GM12878 (cell line): ENCODE results near the gene TRIM46. TPM values are rescaled to one million over a fixed set of nuclear protein-coding genes. Genes with fewer than 3 reads are reported as not detected.

Source experiments
- ATAC-seq: fragments of 200-7000 bp; cut with Tn5 transposase; 3 replicates; pipeline ENCODE4 v1.9.1; 2020; ENCODE audit warnings: mild to moderate bottlenecking, moderate library complexity
- BruUV-seq: library from RNA; stranded (reverse); fragments of 400-500 nt; replicated peaks from 2 replicates; lab custom pipeline; 2021; lab: Mats Ljungman, UMichigan
- CTCF ChIA-PET: fragments of 300-600 bp; sonication (Branson Sonifier 250); formaldehyde crosslinking; extraction: SDS; loops from one replicate; lab custom pipeline; 2021; ENCODE audit warnings: inconsistent platforms; lab: Yijun Ruan, JAX
- POLR2A ChIA-PET: fragments of 350-600 bp; formaldehyde crosslinking; extraction: SDS; loops from one replicate; lab custom pipeline; 2021; ENCODE audit warnings: inconsistent platforms; lab: Charles Lee
- RAD21 ChIA-PET: fragments of 300-600 bp; sonication (Branson Sonifier 250); formaldehyde crosslinking; loops from one replicate; lab custom pipeline; 2023; ENCODE audit warnings: antibody characterized with exemption; ENCODE audit not compliant: unreplicated experiment; lab: Charles Lee
- SMC1A ChIA-PET: fragments of 300-600 bp; sonication (Branson Sonifier 250); formaldehyde crosslinking; loops from one replicate; lab custom pipeline; 2023; ENCODE audit not compliant: unreplicated experiment, uncharacterized antibody; lab: Charles Lee
- DNase-seq: peaks from one replicate; pipeline ENCODE4 v3.0.0-alpha.2; 2011; ENCODE audit warnings: low read depth, low spot score
- FAIRE-seq: peaks from 3 replicates; lab custom pipeline; 2011; peaks lifted over from hg19 to GRCh38; lab: Jason Lieb, UNC
- H2AFZ ChIP-seq: 2 replicates; pipeline ENCODE4 v1.6.0; 2011; ENCODE audit warnings: low read depth, low read length, control low read depth; ENCODE audit not compliant: control insufficient read depth
- H3K27ac ChIP-seq: 2 replicates; pipeline ENCODE4 v1.5.1; 2011; ENCODE audit warnings: control low read depth; ENCODE audit not compliant: control insufficient read depth, insufficient read depth
- H3K27me3 ChIP-seq, 2 experiments: replicated peaks in 1 of 2; 2 replicates each; pipeline versions ENCODE4 v1.6.0 to v1.6.1; 2011; ENCODE audit warnings: low read length in 1 of 2; ENCODE audit not compliant: control insufficient read depth in 2 of 2, insufficient read depth in 2 of 2
- H3K36me3 ChIP-seq, 2 experiments: 2 replicates each; pipeline ENCODE4 v1.5.1; 2011; ENCODE audit warnings: low read length in 1 of 2; ENCODE audit not compliant: control insufficient read depth in 2 of 2, insufficient read depth in 2 of 2
- H3K4me1 ChIP-seq: 2 replicates; pipeline ENCODE4 v1.6.1; 2011; ENCODE audit warnings: mild to moderate bottlenecking, low read length, moderate library complexity, mixed read lengths; ENCODE audit not compliant: control insufficient read depth, insufficient read depth
- H3K4me2 ChIP-seq: 2 replicates; pipeline ENCODE4 v1.6.0; 2011; ENCODE audit warnings: control low read depth; ENCODE audit not compliant: control insufficient read depth, insufficient read depth
- H3K4me3 ChIP-seq: fragments of 200-600 bp; sonication (generic); 2 replicates; pipeline ENCODE4 v1.5.1; 2016
- H3K79me2 ChIP-seq: 2 replicates; pipeline ENCODE4 v1.6.0; 2011; ENCODE audit warnings: low read length; ENCODE audit not compliant: control insufficient read depth, insufficient read depth
- H3K9ac ChIP-seq: 2 replicates; pipeline ENCODE4 v1.8.0; 2011; ENCODE audit warnings: low read length, control low read depth, mixed read lengths; ENCODE audit not compliant: control insufficient read depth, insufficient read depth
- H3K9me3 ChIP-seq: replicated peaks from 3 replicates; pipeline ENCODE4 v1.5.1; 2011; ENCODE audit warnings: mild to moderate bottlenecking, low read length; ENCODE audit not compliant: control insufficient read depth, insufficient read depth
- H4K20me1 ChIP-seq: 2 replicates; pipeline ENCODE4 v1.6.0; 2011; ENCODE audit not compliant: control insufficient read depth, insufficient read depth
- BCL3 ChIP-seq: IDR thresholded peaks from 2 replicates; pipeline ENCODE4 v1.6.1; 2011; ENCODE audit warnings: borderline replicate concordance, low read depth, mild to moderate bottlenecking, moderate library complexity, low read length; ENCODE audit not compliant: insufficient read depth, poor library complexity, severe bottlenecking
- CHD2 ChIP-seq: IDR thresholded peaks from 2 replicates; pipeline ENCODE4 v1.6.1; 2011; ENCODE audit warnings: low read depth, low read length, improper control_type of control experiment, borderline replicate concordance
- CREM ChIP-seq: IDR thresholded peaks from 2 replicates; pipeline ENCODE4 v1.6.1; 2014; ENCODE audit warnings: antibody characterized with exemption, low read depth
- ETV6 ChIP-seq, 2 experiments: fragments of 450-650 bp in 1 of 2; IDR thresholded peaks in 1 of 2; conservative IDR thresholded peaks in 1 of 2; 2 replicates each; pipeline ENCODE4 v1.6.1; 2014; ENCODE audit warnings: antibody characterized with exemption in 1 of 2, borderline replicate concordance in 1 of 2, low read depth in 1 of 2, mild to moderate bottlenecking in 1 of 2, moderate library complexity in 1 of 2
- IKZF2 ChIP-seq, 2 experiments: fragments of 450-650 bp; IDR thresholded peaks; 2 replicates each; pipeline ENCODE4 v1.6.1; 2017; ENCODE audit warnings: mild to moderate bottlenecking in 2 of 2, moderate library complexity in 2 of 2
- MLLT1 ChIP-seq: fragments of 450-650 bp; IDR thresholded peaks from 2 replicates; pipeline ENCODE4 v1.6.1; 2016; ENCODE audit warnings: mild to moderate bottlenecking
- MYB ChIP-seq: fragments of 150-350 bp; IDR thresholded peaks from 2 replicates; pipeline ENCODE4 v1.6.1; 2014; ENCODE audit warnings: mild to moderate bottlenecking, low read depth, low read length, borderline replicate concordance
- RAD21 ChIP-seq: IDR thresholded peaks from 2 replicates; pipeline ENCODE4 v1.6.1; 2011; ENCODE audit warnings: mild to moderate bottlenecking, low read depth, low read length, moderate library complexity; ENCODE audit not compliant: insufficient read depth
- SMAD1 ChIP-seq: fragments of 450-650 bp; IDR thresholded peaks from 2 replicates; pipeline ENCODE4 v1.6.1; 2018; ENCODE audit warnings: mild to moderate bottlenecking, low read depth; ENCODE audit not compliant: partially characterized antibody
- SREBF1 ChIP-seq: IDR thresholded peaks from 2 replicates; pipeline ENCODE4 v1.6.1; 2012; ENCODE audit warnings: mild to moderate bottlenecking, low read length
- SUZ12 ChIP-seq: fragments of 200-600 bp; sonication (generic); IDR thresholded peaks from one replicate; pipeline ENCODE4 v1.6.1; 2018; ENCODE audit warnings: antibody characterized with exemption, mild to moderate bottlenecking; ENCODE audit not compliant: unreplicated experiment
- ZNF217 ChIP-seq: fragments of 450-650 bp; IDR thresholded peaks from 2 replicates; pipeline ENCODE4 v1.6.1; 2017; ENCODE audit warnings: antibody characterized with exemption, mild to moderate bottlenecking
- WGBS: methylation state at CpG from one replicate; pipeline ENCODE4 v1.1.6; 2016; ENCODE audit warnings: low lambda C conversion rate; ENCODE audit not compliant: insufficient replicate concordance, insufficient coverage; ENCODE audit errors: missing lambda C conversion rate; 5-methylcytosine and 5-hydroxymethylcytosine counted together
- in situ Hi-C: fragments of 300-500 bp; cut with MboI; formaldehyde crosslinking; loops from 9 replicates; pipeline ENCODE4 v1.14.3; 2018; ENCODE audit warnings: mixed read lengths
- intact Hi-C: fragments of 100-400 bp; cut with micrococcal nuclease; formaldehyde crosslinking; loops from one replicate; pipeline ENCODE4 v1.14.2; 2022; ENCODE audit not compliant: unreplicated experiment
- polyA plus RNA-seq, 11 experiments: library from polyadenylated mRNA; depleted of rRNA in 4 of 11; unstranded in 6 of 11; stranded (reverse) in 5 of 11; fragments of >200 nt; fragmentation: Nextera tagmentation in 4 of 11; fragmentation: Illumina TruSeq in 1 of 11; extraction: Ambion mirVana in 4 of 11; extraction: Trizol in 1 of 11; gene quantifications; 1 replicate in 1 of 11; 2 replicates in 10 of 11; pipeline versions ENCODE4 v1.2.1 to v1.2.3, GENCODE V29; 2011 to 2016; ENCODE audit warnings: inconsistent platforms in 2 of 11, missing spikeins in 2 of 11, low read depth in 1 of 11
- total RNA-seq, 4 experiments: library from RNA; depleted of rRNA in 3 of 4; stranded (reverse); fragments of >200 nt in 3 of 4; fragmentation: Illumina TruSeq in 1 of 4; extraction: Trizol in 1 of 4; gene quantifications; 2 replicates each; pipeline versions ENCODE4 v1.2.1 to v1.2.3, GENCODE V29; 2013 to 2021

The TRIM46 gene
- total and polyA plus RNA-seq, 10 of the 15 experiments (the other 5 are each of a cell fraction or from before 2014, with no cell fraction given): 0.08 to 3.1 (median 0.97) TPM

DNA sequence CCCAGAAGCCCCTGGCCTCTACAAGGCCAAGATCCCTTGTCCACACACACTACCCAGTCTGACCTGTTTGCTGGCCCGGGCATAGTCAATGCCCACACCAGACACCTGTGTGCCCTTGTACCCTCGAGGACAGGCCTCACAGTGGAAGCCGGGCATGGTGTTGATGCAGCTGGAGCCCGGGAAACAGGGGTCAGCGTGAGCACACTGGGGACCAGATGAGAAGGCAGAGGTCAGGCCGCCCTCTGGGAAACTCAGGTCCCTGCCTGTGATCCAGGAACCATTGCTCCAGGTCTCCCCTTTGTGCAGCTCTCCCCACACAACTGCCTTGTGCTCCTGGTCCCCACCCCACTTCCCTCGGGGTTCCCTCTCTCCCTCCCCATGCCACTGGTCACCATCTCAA is 28.5 kb downstream of the TRIM46 start:
- no peak overlapping the region for H3K9ac ChIP-seq
- SMC1A ChIA-PET: no interaction called here

More for the DNA sequence above, 28.5 kb downstream of the TRIM46 start:
- H3K4me1 ChIP-seq: peaks cover 4% of the 10 kb centered on the region
- ChIA-PET POLR2A (no interaction called here), RAD21 (no interaction called here), CTCF (interaction anchor here (0.7 to 2.9 kb wide), 3 partner anchors 9 to 29 kb away, joined by 3 to 12 read pairs (median 4); partner anchors contain the start of gene KRTCAP2)
- ATAC-seq: no peak
- no TSS peak for BruUV-seq
- no peak overlapping the region for H3K4me3 ChIP-seq
- H4K20me1 ChIP-seq: no peaks in the 10 kb centered on the region
- H2AFZ ChIP-seq: no peak overlapping the region
- H3K27me3 ChIP-seq: no peaks in the 10 kb centered on the region; a peak in 1 of 4 replicates
- intact Hi-C loops (no loop called here), in situ Hi-C loops (no loop called here)
- no peaks in the 10 kb centered on the region for H3K9me3 ChIP-seq
- DNase-seq: no peak
- no peaks in the 10 kb centered on the region for H3K79me2 ChIP-seq
- WGBS: 38% methylated on average over 7 of the region's 7 CpGs
- no peaks in the 10 kb centered on the region for H3K36me3 ChIP-seq
- no peak overlapping the region for H3K4me2 ChIP-seq
- TF ChIP-seq SREBF1 (no peak), ZNF217 (no peak), SUZ12 (no peak), MLLT1 (no peak), ETV6 (conservative IDR thresholded peaks at IDR 0.05 in 1 of 2, IDR thresholded peaks at IDR 0.05 in 1 of 2; ENCODE audit: borderline replicate concordance in 1 of 2, low read depth in 1 of 2) (no peak), CHD2 (no peak), CREM (no peak), SMAD1 (no peak), IKZF2 (IDR thresholded peaks at IDR 0.05) (no peak), BCL3 (no peak), MYB (no peak), RAD21 (no peak)
- FAIRE-seq: no peak
- H3K27ac ChIP-seq: no peak overlapping the region
